ENCODE data around the gene CLEC16A.

Gene CLEC16A

GRCh38 chr16:11135464-11135973, 191.2 kb downstream of the CLEC16A start:
- no peak for TF ChIP-seq Cebpa-rat (IDR thresholded peaks at IDR 0.05)
- Histone ChIP-seq H4K20me1 (no peaks in the 10 kb centered on the region), H3K27ac (no peak overlapping the region), H3K4me1 (peaks cover 38% of the 10 kb centered on the region), H3K27me3 (no peaks in the 10 kb centered on the region), H3K9me3 (no peaks in the 10 kb centered on the region), H3K4me2 (no peak overlapping the region), H3K9ac (no peak overlapping the region), H3K4me3 (no peak overlapping the region), H3K36me3 (peaks cover 58% of the 10 kb centered on the region)

GRCh38 chr16:11136600-11136999, 192.2 kb downstream of the CLEC16A start:
- Histone ChIP-seq H3K27me3 (no peaks in the 10 kb centered on the region), H3K4me1 (peaks cover 39% of the 10 kb centered on the region), H3K9ac (no peak overlapping the region), H3K36me3 (peaks cover 47% of the 10 kb centered on the region), H3K27ac (no peak overlapping the region), H4K20me1 (no peaks in the 10 kb centered on the region), H3K9me3 (no peaks in the 10 kb centered on the region), H3K4me3 (no peak overlapping the region), H3K4me2 (no peak overlapping the region)
- no peak for TF ChIP-seq Cebpa-rat (IDR thresholded peaks at IDR 0.05)

- H3K36me3 ChIP-seq, result peaks cover 40% of the 10 kb centered on the region
- no peaks in the 10 kb centered on the region for H4K20me1 ChIP-seq
- no peak overlapping the region for H3K27ac ChIP-seq
- TF ChIP-seq Cebpa-rat (IDR thresholded peaks at IDR 0.05), result no peak
- peaks cover 39% of the 10 kb centered on the region for H3K4me1 ChIP-seq
- no peaks in the 10 kb centered on the region for H3K27me3 ChIP-seq
- H3K9ac ChIP-seq, result no peak overlapping the region
- H3K4me2 ChIP-seq, result no peak overlapping the region
- H3K4me3 ChIP-seq, result no peak overlapping the region
- H3K9me3 ChIP-seq, result no peaks in the 10 kb centered on the region
Observed at GRCh38 chr16:11138022-11138768, 193.8 kb downstream of the CLEC16A start.

- Histone ChIP-seq H3K4me1 (peaks cover 39% of the 10 kb centered on the region), H3K27me3 (no peaks in the 10 kb centered on the region), H3K9me3 (no peaks in the 10 kb centered on the region), H4K20me1 (no peaks in the 10 kb centered on the region), H3K36me3 (peaks cover 34% of the 10 kb centered on the region), H3K9ac (no peak overlapping the region), H3K4me3 (no peak overlapping the region), H3K27ac (no peak overlapping the region), H3K4me2 (0 out of 2 replicates have a peak overlapping the region, but pooled peaks have one; percentile 2)
- TF ChIP-seq Cebpa-rat (IDR thresholded peaks at IDR 0.05), result no peak
Observed at GRCh38 chr16:11138769-11139325, 194.5 kb downstream of the CLEC16A start.

GRCh38 chr16:11139326-11140097, 195.1 kb downstream of the CLEC16A start:
- Histone ChIP-seq H3K9ac (peak overlapping the region; percentile 28; the same call in 1 of the 2 replicates), H3K4me3 (no peak overlapping the region), H3K4me1 (peaks cover 39% of the 10 kb centered on the region), H3K36me3 (peaks cover 35% of the 10 kb centered on the region), H3K27me3 (no peaks in the 10 kb centered on the region), H3K27ac (peak overlapping the region; percentile 58; the same call in 1 of the 2 replicates), H4K20me1 (no peaks in the 10 kb centered on the region), H3K4me2 (peak overlapping the region; percentile 73), H3K9me3 (no peaks in the 10 kb centered on the region)
- no peak for TF ChIP-seq Cebpa-rat (IDR thresholded peaks at IDR 0.05)

GRCh38 chr16:11140098-11140375, 195.7 kb downstream of the CLEC16A start:
- peaks cover 35% of the 10 kb centered on the region for H3K36me3 ChIP-seq
- H3K27ac ChIP-seq, result peak overlapping the region; percentile 58; the same call in 1 of the 2 replicates
- peak overlapping the region; percentile 28; the same call in 1 of the 2 replicates for H3K9ac ChIP-seq
- peaks cover 39% of the 10 kb centered on the region for H3K4me1 ChIP-seq
- H3K4me3 ChIP-seq, result no peak overlapping the region
- H4K20me1 ChIP-seq, result no peaks in the 10 kb centered on the region
- no peak for TF ChIP-seq Cebpa-rat (IDR thresholded peaks at IDR 0.05)
- no peaks in the 10 kb centered on the region for H3K27me3 ChIP-seq
- H3K9me3 ChIP-seq, result no peaks in the 10 kb centered on the region
- H3K4me2 ChIP-seq, result peak overlapping the region; percentile 73

- 0 out of 2 replicates have a peak overlapping the region, but pooled peaks have one; percentile 28 for H3K9ac ChIP-seq
- peaks cover 39% of the 10 kb centered on the region for H3K4me1 ChIP-seq
- H3K36me3 ChIP-seq, result peaks cover 35% of the 10 kb centered on the region
- H3K9me3 ChIP-seq, result no peaks in the 10 kb centered on the region
- H3K4me3 ChIP-seq, result no peak overlapping the region
- no peaks in the 10 kb centered on the region for H4K20me1 ChIP-seq
- no peaks in the 10 kb centered on the region for H3K27me3 ChIP-seq
- H3K4me2 ChIP-seq, result peak overlapping the region; percentile 73
- no peak for TF ChIP-seq Cebpa-rat (IDR thresholded peaks at IDR 0.05)
- H3K27ac ChIP-seq, result peak overlapping the region; percentile 58; the same call in 1 of the 2 replicates
Observed at GRCh38 chr16:11140466-11140865, 196.1 kb downstream of the CLEC16A start.

GRCh38 chr16:11140867-11141266, 196.5 kb downstream of the CLEC16A start:
- Histone ChIP-seq H3K4me1 (peaks cover 39% of the 10 kb centered on the region), H3K27me3 (no peaks in the 10 kb centered on the region), H4K20me1 (no peaks in the 10 kb centered on the region), H3K9me3 (no peaks in the 10 kb centered on the region), H3K9ac (no peak overlapping the region), H3K4me3 (no peak overlapping the region), H3K4me2 (peak overlapping the region; percentile 73; the same call in 1 of the 2 replicates), H3K36me3 (peaks cover 34% of the 10 kb centered on the region), H3K27ac (no peak overlapping the region)
- no peak for TF ChIP-seq Cebpa-rat (IDR thresholded peaks at IDR 0.05)

GRCh38 chr16:11141409-11142260, 197.3 kb downstream of the CLEC16A start:
- Histone ChIP-seq H3K27ac (no peak overlapping the region), H3K9me3 (no peaks in the 10 kb centered on the region), H3K4me1 (peaks cover 38% of the 10 kb centered on the region), H3K9ac (no peak overlapping the region), H4K20me1 (no peaks in the 10 kb centered on the region), H3K27me3 (no peaks in the 10 kb centered on the region), H3K4me2 (no peak overlapping the region), H3K4me3 (no peak overlapping the region), H3K36me3 (peaks cover 26% of the 10 kb centered on the region)
- no peak for TF ChIP-seq Cebpa-rat (IDR thresholded peaks at IDR 0.05)

Data from BLaER1 (cell line).